Islet of Langerhans (tissue), 1 donor: ENCODE data around the gene PISD.

ENCODE experiments used
- FAIRE-seq: peaks from one replicate; lab custom pipeline; 2011; peaks lifted over from hg19 to GRCh38; lab: Jason Lieb, UNC

Gene PISD

GRCh38 chr22:31652911-31653684 is 8.9 kb downstream of the PISD start:
- no peak for FAIRE-seq

GRCh38 chr22:31652088-31652487 is 9.9 kb downstream of the PISD start:
- FAIRE-seq, result no peak

GRCh38 chr22:31651664-31652063 is 10.4 kb downstream of the PISD start:
- FAIRE-seq, result no peak

GRCh38 chr22:31650391-31650790 is 11.6 kb downstream of the PISD start:
- no peak for FAIRE-seq

GRCh38 chr22:31647523-31648320 is 14.3 kb downstream of the PISD start:
- no peak for FAIRE-seq

- no peak for FAIRE-seq
Measured at GRCh38 chr22:31647066-31647465, 14.9 kb downstream of the PISD start.

- FAIRE-seq, result no peak
Measured at GRCh38 chr22:31646186-31647019, 15.6 kb downstream of the PISD start.

- no peak for FAIRE-seq
Measured at GRCh38 chr22:31639436-31640039, 22.5 kb downstream of the PISD start.

GRCh38 chr22:31637891-31638618 is 24.0 kb downstream of the PISD start:
- FAIRE-seq, result no peak

GRCh38 chr22:31637447-31637890 is 24.5 kb downstream of the PISD start:
- FAIRE-seq, result no peak

GRCh38 chr22:31635638-31636306 is 26.2 kb downstream of the PISD start:
- FAIRE-seq, result no peak

- no peak for FAIRE-seq
Measured at GRCh38 chr22:31631436-31631835, 30.6 kb downstream of the PISD start.

- no peak for FAIRE-seq
Measured at GRCh38 chr22:31630331-31631329, 31.4 kb downstream of the PISD start.

GRCh38 chr22:31629741-31630184 is 32.3 kb downstream of the PISD start:
- FAIRE-seq, result no peak

- FAIRE-seq, result no peak
Measured at GRCh38 chr22:31628969-31629708, 32.9 kb downstream of the PISD start.

- no peak for FAIRE-seq
Measured at GRCh38 chr22:31628362-31628761, 33.7 kb downstream of the PISD start.

- FAIRE-seq, result no peak
Measured at GRCh38 chr22:31627223-31627731, 34.7 kb downstream of the PISD start.

GRCh38 chr22:31626427-31627150 is 35.4 kb downstream of the PISD start:
- FAIRE-seq, result no peak
